ENCODE results near the gene SLC7A10. TPM values are rescaled to one million over a fixed set of nuclear protein-coding genes. Genes with fewer than 3 reads are reported as not detected.
A peak's percentile ranks its signal among the peaks of the same experiment; 100 is the strongest.
"Not testable (repeated sequence)": the region's sequence is repeated elsewhere in the genome, so short reads cannot be mapped to it uniquely, and the experiment has no call there.

The SLC7A10 gene
- total RNA-seq, 1 donor from 2014 or later, result not detected

DNA sequence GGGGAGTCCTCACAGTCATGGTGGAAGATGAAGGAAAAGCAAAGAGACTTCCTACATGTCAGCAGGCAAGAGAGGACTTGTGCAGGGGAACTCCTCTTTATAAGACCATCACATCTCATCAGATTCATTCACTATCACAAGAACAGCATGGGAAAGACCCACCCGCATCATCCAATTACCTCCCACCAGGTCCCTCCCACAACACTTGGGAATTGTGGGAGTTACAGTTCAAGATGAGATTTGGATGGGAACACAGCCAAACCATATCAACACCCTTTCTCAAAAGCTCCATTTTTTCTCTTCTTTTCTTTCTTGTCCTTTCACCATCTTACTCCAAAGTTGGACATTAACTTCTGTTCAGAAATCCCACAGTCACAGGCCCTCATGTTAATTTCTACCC, 36.2 kb downstream of the SLC7A10 start:
- no peak for DNase-seq (ENCODE audit: low spot score)
- no peak for ATAC-seq

GRCh38 chr19:33187183-33187540, 38.5 kb downstream of the SLC7A10 start:
- ATAC-seq (no peak), DNase-seq (ENCODE audit: low spot score) (no peak)

- ATAC-seq, result no peak
- no peak for DNase-seq (ENCODE audit: low spot score)
Observed at GRCh38 chr19:33186431-33187182, 39.0 kb downstream of the SLC7A10 start.

DNA sequence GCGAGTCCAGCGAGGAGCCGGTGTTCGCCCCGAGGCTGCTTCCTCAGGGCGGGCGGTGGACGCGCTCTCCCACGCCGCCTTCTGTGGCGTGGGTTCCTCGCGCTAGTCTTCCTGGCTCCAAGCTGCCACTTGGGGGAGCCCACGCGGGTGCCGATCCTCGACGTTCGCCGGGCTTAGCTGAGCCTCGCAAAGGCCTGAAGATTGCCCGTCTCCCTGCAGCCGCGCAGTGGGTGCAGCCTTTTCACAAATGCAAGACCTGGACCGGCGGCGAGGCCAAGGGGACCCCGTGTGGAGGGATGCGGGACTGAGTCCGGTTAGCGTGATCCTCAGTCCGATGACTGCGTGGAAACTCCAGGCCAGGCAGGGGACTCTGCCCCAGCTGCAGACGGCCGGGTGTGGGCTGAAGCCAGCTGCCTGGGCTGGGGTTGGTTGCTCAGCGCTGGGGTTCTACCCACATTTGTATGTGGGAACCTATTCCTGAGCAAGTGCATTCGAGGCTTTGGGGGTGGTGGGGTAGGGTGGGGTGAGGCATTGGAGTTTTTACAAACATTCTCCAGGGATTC, 48.2 kb downstream of the SLC7A10 start:
- ATAC-seq (peak; percentile 36), DNase-seq (ENCODE audit: low spot score) (no peak)

GRCh38 chr19:33176670-33177416, 48.8 kb downstream of the SLC7A10 start:
- DNase-seq (ENCODE audit: low spot score), result peak; percentile 99
- ATAC-seq, result peak; percentile 91

DNA sequence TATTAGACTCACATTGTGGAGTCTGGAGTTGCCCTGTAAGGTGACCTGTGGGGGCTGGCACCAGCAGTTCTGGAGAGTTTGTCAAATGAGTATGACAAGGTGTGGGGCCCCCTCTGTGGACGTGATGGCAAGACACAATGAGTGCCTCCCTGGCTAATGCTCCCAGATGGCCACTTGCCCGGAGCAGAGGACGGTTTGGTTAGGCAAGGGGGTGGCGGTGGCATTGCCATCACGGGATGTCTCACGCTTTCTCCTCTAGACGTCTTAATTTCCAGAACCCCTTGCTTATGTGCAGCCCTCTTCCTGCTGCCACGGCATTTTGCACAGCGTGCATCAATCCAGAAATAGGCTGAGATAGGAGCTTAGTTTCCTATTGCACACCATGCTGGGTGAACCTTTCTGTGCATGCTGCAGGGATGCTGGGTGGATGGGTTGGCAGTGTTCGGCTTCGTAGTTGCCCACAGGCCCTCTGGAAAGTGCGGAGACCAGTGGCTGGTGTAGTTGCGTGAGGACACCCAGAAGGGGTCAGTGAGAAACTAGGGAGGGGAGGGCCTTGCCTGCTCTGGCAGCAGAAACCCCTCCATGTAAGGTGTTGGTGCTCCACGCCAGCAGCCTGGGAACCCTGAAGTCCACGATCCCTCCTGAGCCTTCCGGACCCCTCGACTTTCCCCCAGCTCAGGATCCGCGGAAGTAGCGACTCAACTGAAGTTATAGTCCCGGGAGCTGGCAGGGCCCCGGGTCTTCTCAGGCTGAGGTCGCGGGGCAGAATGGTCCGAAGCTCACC, 49.6 kb downstream of the SLC7A10 start:
- DNase-seq (ENCODE audit: low spot score) (no peak), ATAC-seq (peak; percentile 1)

- no peak for DNase-seq (ENCODE audit: low spot score)
- no peak for ATAC-seq
Observed at GRCh38 chr19:33175156-33175782, 50.4 kb downstream of the SLC7A10 start.

DNA sequence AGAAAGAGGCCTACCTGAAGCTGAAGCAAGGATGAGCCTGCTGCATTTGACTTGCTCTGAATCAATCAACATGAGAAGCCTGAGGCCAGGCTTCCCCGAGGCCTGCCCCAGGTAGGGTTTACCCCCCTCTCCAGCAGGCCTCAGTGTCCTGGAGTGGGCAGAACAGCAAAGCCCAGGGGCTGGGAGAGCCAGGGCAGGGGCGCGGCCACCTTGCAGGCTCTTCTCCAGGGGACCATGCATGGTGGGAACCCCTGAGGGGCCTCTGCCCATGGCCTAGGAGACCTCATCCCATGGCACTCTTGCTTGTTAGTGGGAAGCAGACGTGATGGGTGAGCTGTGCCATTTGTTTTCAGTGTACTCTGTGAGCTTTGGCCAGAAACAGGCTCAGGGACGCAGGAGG, 51.5 kb downstream of the SLC7A10 start:
- no peak for DNase-seq (ENCODE audit: low spot score)

DNA sequence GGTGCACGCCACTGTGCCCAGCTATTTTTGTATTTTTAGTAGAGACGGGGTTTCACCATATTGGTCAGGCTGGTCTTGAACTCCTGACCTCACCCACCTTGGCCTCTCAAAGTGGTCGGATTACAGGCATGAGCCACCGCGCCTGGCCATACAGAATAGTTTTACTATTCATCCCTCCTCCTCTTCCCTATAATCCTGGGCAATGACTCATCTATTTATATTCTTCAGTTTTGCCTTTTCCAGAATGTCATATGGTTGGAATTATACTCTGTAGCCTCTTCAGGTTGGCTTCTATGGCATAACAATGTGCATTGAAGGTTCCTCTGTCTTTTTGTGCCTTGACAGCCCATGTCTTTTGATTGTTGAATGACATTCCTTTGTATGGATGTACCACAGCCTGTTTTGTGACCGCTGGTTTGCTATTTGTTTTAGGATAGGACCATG, 53.7 kb downstream of the SLC7A10 start:
- no peak for DNase-seq (ENCODE audit: low spot score)
- ATAC-seq, result no peak

More for the DNA sequence above, 51.5 kb downstream of the SLC7A10 start:
- no peak for ATAC-seq

DNA sequence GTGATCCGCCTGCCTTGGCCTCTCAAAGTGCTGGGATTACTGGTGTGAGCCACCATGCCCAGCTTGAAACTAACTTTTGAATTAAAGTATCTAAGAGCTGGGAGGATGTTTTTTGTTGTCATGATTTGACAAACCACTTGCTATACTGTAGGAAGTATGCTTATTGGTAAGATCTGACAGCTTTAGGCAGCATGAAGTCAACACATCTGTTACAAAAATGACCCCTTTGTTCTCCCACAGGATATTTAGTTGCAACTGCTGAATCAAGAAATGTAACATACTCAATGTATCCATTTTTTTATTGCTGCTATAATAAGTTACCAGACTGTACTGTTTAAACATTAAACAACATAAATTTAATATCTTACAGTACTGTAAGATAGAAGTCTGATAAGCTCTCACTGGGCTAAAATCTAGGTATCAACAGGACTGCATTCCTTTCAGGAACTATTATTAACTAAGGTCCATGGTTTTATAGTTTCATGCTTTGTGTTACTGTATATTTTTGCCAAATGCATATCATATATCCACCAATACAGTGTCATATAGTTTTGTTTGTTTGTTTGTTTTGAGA, 54.3 kb downstream of the SLC7A10 start:
- no peak for ATAC-seq
- DNase-seq (ENCODE audit: low spot score), result no peak

- ATAC-seq, result no peak
Observed at GRCh38 chr19:33168528-33168927, 57.1 kb downstream of the SLC7A10 start.

DNA sequence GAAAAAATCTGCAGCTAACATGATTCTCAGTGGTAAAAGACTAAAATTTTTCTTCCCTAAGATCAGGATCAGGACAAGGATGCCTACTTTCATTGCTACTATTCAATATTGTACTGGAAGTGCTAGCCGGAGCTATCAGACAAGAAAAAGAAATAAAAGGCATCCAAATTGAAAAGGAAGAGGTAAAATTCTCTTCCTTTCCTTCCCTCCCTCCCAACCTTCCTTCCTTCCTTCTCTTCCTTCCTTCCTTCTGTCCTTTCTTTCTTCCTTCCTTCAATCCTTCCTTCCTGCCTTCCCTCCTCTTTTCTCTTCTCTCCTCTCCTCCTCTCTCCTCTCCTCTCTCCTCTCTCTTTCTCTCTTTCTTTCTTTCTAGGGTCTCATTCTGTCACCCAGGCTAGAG, 58.2 kb downstream of the SLC7A10 start:
- no peak for ATAC-seq
- no peak for DNase-seq (ENCODE audit: low spot score)

More at GRCh38 chr19:33168528-33168927, 57.1 kb downstream of the SLC7A10 start:
- no peak for DNase-seq (ENCODE audit: low spot score)

GRCh38 chr19:33166037-33166436, 59.6 kb downstream of the SLC7A10 start:
- not testable (repeated sequence) for DNase-seq (ENCODE audit: low spot score); ATAC-seq

GRCh38 chr19:33163481-33163880, 62.2 kb downstream of the SLC7A10 start:
- no peak for ATAC-seq
- no peak for DNase-seq (ENCODE audit: low spot score)

- DNase-seq (ENCODE audit: low spot score) (no peak), ATAC-seq (no peak)
Observed at GRCh38 chr19:33161201-33161600, 64.4 kb downstream of the SLC7A10 start.

- no peak for DNase-seq (ENCODE audit: low spot score)
- no peak for ATAC-seq
Observed at GRCh38 chr19:33159893-33160292, 65.8 kb downstream of the SLC7A10 start.

DNA sequence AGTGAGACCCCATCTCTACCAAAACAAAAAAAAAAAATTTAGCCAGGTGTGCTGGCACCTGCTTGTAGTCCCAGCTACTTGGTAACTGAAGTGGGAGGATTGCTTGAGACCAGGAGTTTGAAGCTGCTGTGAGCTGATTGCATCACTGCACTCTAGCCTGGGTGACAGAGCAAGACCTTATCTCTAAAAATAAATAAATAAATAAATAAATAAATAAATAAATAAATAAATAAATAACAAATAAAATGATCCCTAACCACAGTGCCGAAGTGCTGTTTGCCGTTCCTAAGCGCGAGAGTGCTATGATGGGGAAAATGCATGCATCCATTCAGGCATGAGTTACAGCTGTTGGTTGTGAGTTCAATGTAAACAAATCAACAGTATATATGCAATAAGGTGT, 66.5 kb downstream of the SLC7A10 start:
- DNase-seq (ENCODE audit: low spot score), result no peak

More for the DNA sequence above, 66.5 kb downstream of the SLC7A10 start:
- ATAC-seq, result no peak

Data from left lobe of liver (tissue), 2 donors.